ENCODE data around the gene ZNF791. TPM values are rescaled to one million over a fixed set of nuclear protein-coding genes. Genes with fewer than 3 reads are reported as not detected.

Gene ZNF791
- total and polyA plus RNA-seq, 2 experiments from 2014 or later, result 11.5 to 16.2 TPM

GRCh38 chr19:12669270-12670158, 58.8 kb downstream of the ZNF791 start:
- no peaks in the 10 kb centered on the region for H3K9me3 ChIP-seq (ENCODE audit: low read depth)
- H4K20me1 ChIP-seq (ENCODE audit: insufficient read depth, poor library complexity, severe bottlenecking), result no peaks in the 10 kb centered on the region
- H3K79me2 ChIP-seq, result peaks cover 48% of the 10 kb centered on the region
- no peaks in the 10 kb centered on the region for H3K27me3 ChIP-seq
- no peaks in the 10 kb centered on the region for H3K9me2 ChIP-seq (replicated peaks; ENCODE audit: insufficient read depth)
- H2AFZ ChIP-seq, result peak overlapping the region; percentile 99
- no peaks in the 10 kb centered on the region for H3K36me3 ChIP-seq (replicated peaks; ENCODE audit: insufficient read depth, low read depth)
- no peak for TF ChIP-seq EZH2phosphoT487 (IDR thresholded peaks at IDR 0.05; ENCODE audit: low read depth, severe bottlenecking, unreplicated experiment)
- WGBS (ENCODE audit: low lambda C conversion rate, missing lambda C conversion rate), result 3% methylated on average over 64 of the region's 64 CpGs
- H3K4me3 ChIP-seq, result peak overlapping the region; percentile 75
- peak overlapping the region; percentile 99 for H3K27ac ChIP-seq
- peaks cover 14% of the 10 kb centered on the region for H3K4me1 ChIP-seq (ENCODE audit: insufficient read depth)
- DNase-seq (ENCODE audit: low spot score), result peak; percentile 87
- peak overlapping the region; percentile 98 for H3K4me2 ChIP-seq

DNA sequence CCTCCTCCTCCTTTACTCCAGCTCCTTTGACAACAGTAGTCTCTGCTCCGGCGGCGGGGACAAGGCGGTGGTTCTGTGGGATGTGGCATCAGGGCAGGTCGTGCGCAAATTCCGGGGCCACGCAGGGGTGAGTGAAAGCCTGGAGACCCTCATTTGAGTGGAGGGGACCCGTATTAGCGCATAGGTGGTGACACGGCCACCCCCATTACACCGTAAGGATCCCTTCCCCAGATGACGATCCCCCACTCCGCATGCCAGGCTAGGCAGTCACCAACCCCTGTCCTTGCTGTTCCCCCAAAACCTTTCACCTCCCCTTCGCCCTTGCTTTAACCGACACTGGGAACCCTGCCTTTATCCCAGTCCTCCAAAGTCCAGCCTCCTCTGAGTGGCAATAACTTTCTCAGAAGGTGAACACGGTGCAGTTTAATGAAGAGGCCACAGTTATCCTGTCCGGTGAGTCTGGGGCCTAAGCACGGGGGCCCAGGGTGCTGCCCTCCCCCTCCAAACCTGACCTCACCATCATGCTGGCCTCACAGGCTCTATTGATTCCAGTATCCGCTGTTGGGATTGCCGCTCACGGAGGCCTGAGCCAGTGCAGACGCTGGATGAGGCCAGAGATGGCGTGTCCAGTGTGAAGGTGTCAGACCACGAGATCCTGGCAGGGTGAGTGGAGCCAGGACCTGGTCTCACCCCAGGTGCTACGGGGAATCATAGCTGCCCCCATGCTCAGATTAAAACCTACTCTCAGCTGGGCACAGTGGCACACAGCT, 59.6 kb downstream of the ZNF791 start:
- WGBS (ENCODE audit: low lambda C conversion rate, missing lambda C conversion rate), result 61% methylated on average over 25 of the region's 26 CpGs

DNA sequence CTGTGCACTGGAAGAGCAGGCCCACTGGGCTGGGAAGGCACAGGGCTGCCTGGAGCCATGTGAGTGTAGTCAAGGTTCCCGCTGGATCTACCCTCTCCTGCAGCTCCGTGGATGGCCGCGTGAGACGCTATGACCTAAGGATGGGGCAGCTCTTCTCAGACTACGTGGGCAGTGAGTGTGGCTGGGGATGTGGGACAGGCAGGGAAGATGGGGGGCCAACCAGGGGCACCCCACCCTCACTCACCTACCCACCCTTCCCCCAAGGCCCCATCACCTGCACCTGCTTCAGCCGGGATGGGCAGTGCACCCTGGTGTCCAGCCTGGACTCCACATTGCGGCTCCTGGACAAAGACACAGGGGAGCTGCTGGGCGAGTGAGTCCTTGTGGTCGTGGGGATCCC, 62.0 kb downstream of the ZNF791 start:
- H3K27ac ChIP-seq, result no peak overlapping the region
- H3K36me3 ChIP-seq (replicated peaks; ENCODE audit: insufficient read depth, low read depth), result no peaks in the 10 kb centered on the region
- TF ChIP-seq EZH2 (IDR thresholded peaks at IDR 0.05; ENCODE audit: borderline replicate concordance) (no peak), CTCF (IDR thresholded peaks at IDR 0.05; ENCODE audit: poor library complexity) (no peak), EZH2phosphoT487 (IDR thresholded peaks at IDR 0.05; ENCODE audit: low read depth, severe bottlenecking, unreplicated experiment) (no peak)
- H3K79me2 ChIP-seq, result peaks cover 30% of the 10 kb centered on the region
- no peaks in the 10 kb centered on the region for H3K9me3 ChIP-seq (ENCODE audit: low read depth)
- no peak overlapping the region for H3K4me3 ChIP-seq
- no peaks in the 10 kb centered on the region for H4K20me1 ChIP-seq (ENCODE audit: insufficient read depth, poor library complexity, severe bottlenecking)
- no peaks in the 10 kb centered on the region for H3K27me3 ChIP-seq
- no peak overlapping the region for H2AFZ ChIP-seq
- H3K4me2 ChIP-seq, result no peak overlapping the region
- H3K4me1 ChIP-seq (ENCODE audit: insufficient read depth), result peaks cover 7% of the 10 kb centered on the region
- DNase-seq (ENCODE audit: low spot score), result no peak
- no peaks in the 10 kb centered on the region for H3K9me2 ChIP-seq (replicated peaks; ENCODE audit: insufficient read depth)
- WGBS (ENCODE audit: low lambda C conversion rate, missing lambda C conversion rate), result 95% methylated on average over 9 of the region's 10 CpGs

More for the DNA sequence above, 59.6 kb downstream of the ZNF791 start:
- TF ChIP-seq EZH2 (IDR thresholded peaks at IDR 0.05; ENCODE audit: borderline replicate concordance) (no peak), CTCF (IDR thresholded peaks at IDR 0.05; ENCODE audit: poor library complexity) (no peak), EZH2phosphoT487 (IDR thresholded peaks at IDR 0.05; ENCODE audit: low read depth, severe bottlenecking, unreplicated experiment) (no peak)
- peaks cover 48% of the 10 kb centered on the region for H3K79me2 ChIP-seq
- peak overlapping the region; percentile 98 for H3K4me2 ChIP-seq
- no peaks in the 10 kb centered on the region for H3K9me2 ChIP-seq (replicated peaks; ENCODE audit: insufficient read depth)
- H4K20me1 ChIP-seq (ENCODE audit: insufficient read depth, poor library complexity, severe bottlenecking), result no peaks in the 10 kb centered on the region
- no peak for DNase-seq (ENCODE audit: low spot score)
- no peaks in the 10 kb centered on the region for H3K36me3 ChIP-seq (replicated peaks; ENCODE audit: insufficient read depth, low read depth)
- no peak overlapping the region for H2AFZ ChIP-seq
- no peaks in the 10 kb centered on the region for H3K9me3 ChIP-seq (ENCODE audit: low read depth)
- peak overlapping the region; percentile 99 for H3K27ac ChIP-seq
- peaks cover 14% of the 10 kb centered on the region for H3K4me1 ChIP-seq (ENCODE audit: insufficient read depth)
- H3K4me3 ChIP-seq, result peak overlapping the region; percentile 75
- no peaks in the 10 kb centered on the region for H3K27me3 ChIP-seq

- Histone ChIP-seq H3K79me2 (peaks cover 26% of the 10 kb centered on the region), H3K36me3 (replicated peaks; ENCODE audit: insufficient read depth, low read depth) (no peaks in the 10 kb centered on the region), H3K4me3 (no peak overlapping the region), H2AFZ (no peak overlapping the region), H3K9me2 (replicated peaks; ENCODE audit: insufficient read depth) (no peaks in the 10 kb centered on the region), H3K4me2 (no peak overlapping the region), H4K20me1 (ENCODE audit: insufficient read depth, poor library complexity, severe bottlenecking) (no peaks in the 10 kb centered on the region), H3K4me1 (ENCODE audit: insufficient read depth) (peaks cover 2% of the 10 kb centered on the region), H3K27ac (no peak overlapping the region), H3K9me3 (ENCODE audit: low read depth) (no peaks in the 10 kb centered on the region), H3K27me3 (no peaks in the 10 kb centered on the region)
- TF ChIP-seq CTCF (IDR thresholded peaks at IDR 0.05; ENCODE audit: poor library complexity), result no peak
- TF ChIP-seq EZH2 (IDR thresholded peaks at IDR 0.05; ENCODE audit: borderline replicate concordance), result no peak
- no peak for TF ChIP-seq EZH2phosphoT487 (IDR thresholded peaks at IDR 0.05; ENCODE audit: low read depth, severe bottlenecking, unreplicated experiment)
- 96% methylated on average over 10 of the region's 10 CpGs for WGBS (ENCODE audit: low lambda C conversion rate, missing lambda C conversion rate)
- DNase-seq (ENCODE audit: low spot score), result no peak
Observed at GRCh38 chr19:12675399-12675798, 64.7 kb downstream of the ZNF791 start.

All from hepatocyte (in vitro differentiated cells).